Neutrophil (primary cell): ENCODE data around the gene CTNNA2.

ENCODE experiments used
- H3K27ac ChIP-seq: fragments of 200-600 bp; sonication (generic); 2 replicates; pipeline ENCODE4 v1.5.1; 2016; ENCODE audit warnings: mild to moderate bottlenecking, moderate library complexity
- H3K27me3 ChIP-seq: fragments of 200-600 bp; sonication (generic); 2 replicates; pipeline ENCODE4 v1.6.0; 2016; ENCODE audit warnings: mild to moderate bottlenecking
- H3K36me3 ChIP-seq: fragments of 200-600 bp; sonication (generic); 2 replicates; pipeline ENCODE4 v1.5.1; 2017
- H3K4me1 ChIP-seq, 2 experiments: fragments of 200-600 bp in 1 of 2; sonication (generic) in 1 of 2; 1 replicate in 1 of 2; 2 replicates in 1 of 2; pipeline versions ENCODE4 v1.5.1 to v1.6.1; 2013 to 2016; ENCODE audit warnings: low read depth in 1 of 2, low read length in 1 of 2, mild to moderate bottlenecking in 1 of 2, moderate library complexity in 1 of 2; ENCODE audit not compliant: control insufficient read depth in 1 of 2, insufficient read depth in 1 of 2
- H3K4me3 ChIP-seq, 2 experiments: fragments of 200-600 bp in 1 of 2; sonication (generic) in 1 of 2; 1 replicate in 1 of 2; 2 replicates in 1 of 2; pipeline ENCODE4 v1.5.1; 2013 to 2016; ENCODE audit warnings: low read depth in 1 of 2, low read length in 1 of 2, mild to moderate bottlenecking in 1 of 2, moderate library complexity in 1 of 2
- H3K9me3 ChIP-seq: fragments of 200-600 bp; sonication (generic); 2 replicates; pipeline ENCODE4 v1.5.1; 2016
- CTCF ChIP-seq: fragments of 200-600 bp; sonication (generic); IDR thresholded peaks from 2 replicates; pipeline ENCODE4 v1.5.1; 2016; ENCODE audit warnings: antibody characterized with exemption

CTNNA2 gene

DNA sequence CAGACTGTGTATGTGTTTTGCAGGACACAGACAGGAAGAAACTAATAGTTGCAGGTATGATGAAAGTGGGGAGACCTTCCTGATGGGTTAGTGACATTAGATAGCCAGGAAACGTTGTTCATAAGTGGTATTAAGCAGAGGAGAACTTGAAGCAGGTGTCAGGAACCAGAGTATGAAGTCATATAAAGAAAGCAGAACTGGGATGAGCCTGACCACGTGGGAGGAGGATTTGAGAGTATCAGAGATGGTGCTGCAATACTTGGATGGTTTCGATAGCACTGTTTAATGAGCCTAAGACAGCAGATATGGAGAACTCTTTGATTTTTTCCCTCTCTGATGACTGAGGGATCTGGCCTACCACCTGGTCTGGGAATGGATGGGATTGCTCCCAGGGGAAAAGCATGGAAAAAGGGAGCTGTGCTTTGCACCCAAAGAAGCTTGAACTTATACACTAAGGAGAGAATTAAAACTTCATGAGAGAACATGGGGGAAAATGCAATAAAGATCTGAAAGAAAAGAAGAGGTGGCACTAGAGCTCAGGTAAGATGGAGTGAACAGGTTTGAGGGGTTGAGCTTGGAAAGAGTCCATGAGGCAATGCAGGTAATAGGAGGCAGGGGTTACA, 1017.7 kb downstream of the CTNNA2 start:
- TF ChIP-seq CTCF, result no peak
- Histone ChIP-seq H3K4me1 (no peaks in the 10 kb centered on the region), H3K9me3 (no peaks in the 10 kb centered on the region), H3K4me3 (no peak overlapping the region), H3K36me3 (no peaks in the 10 kb centered on the region), H3K27ac (no peak overlapping the region), H3K27me3 (no peaks in the 10 kb centered on the region)

- H3K27me3 ChIP-seq, result no peaks in the 10 kb centered on the region
- no peak for TF ChIP-seq CTCF
- H3K4me1 ChIP-seq, result no peaks in the 10 kb centered on the region
- no peak overlapping the region for H3K27ac ChIP-seq
- H3K9me3 ChIP-seq, result no peaks in the 10 kb centered on the region
- H3K4me3 ChIP-seq, result no peak overlapping the region
- H3K36me3 ChIP-seq, result no peaks in the 10 kb centered on the region
Measured at GRCh38 chr2:80531319-80531718, 1018.5 kb downstream of the CTNNA2 start.

GRCh38 chr2:80545420-80546210, 1032.8 kb downstream of the CTNNA2 start:
- no peaks in the 10 kb centered on the region for H3K27me3 ChIP-seq
- no peak for TF ChIP-seq CTCF
- no peak overlapping the region for H3K4me3 ChIP-seq
- no peaks in the 10 kb centered on the region for H3K36me3 ChIP-seq
- no peaks in the 10 kb centered on the region for H3K4me1 ChIP-seq
- no peaks in the 10 kb centered on the region for H3K9me3 ChIP-seq
- no peak overlapping the region for H3K27ac ChIP-seq

DNA sequence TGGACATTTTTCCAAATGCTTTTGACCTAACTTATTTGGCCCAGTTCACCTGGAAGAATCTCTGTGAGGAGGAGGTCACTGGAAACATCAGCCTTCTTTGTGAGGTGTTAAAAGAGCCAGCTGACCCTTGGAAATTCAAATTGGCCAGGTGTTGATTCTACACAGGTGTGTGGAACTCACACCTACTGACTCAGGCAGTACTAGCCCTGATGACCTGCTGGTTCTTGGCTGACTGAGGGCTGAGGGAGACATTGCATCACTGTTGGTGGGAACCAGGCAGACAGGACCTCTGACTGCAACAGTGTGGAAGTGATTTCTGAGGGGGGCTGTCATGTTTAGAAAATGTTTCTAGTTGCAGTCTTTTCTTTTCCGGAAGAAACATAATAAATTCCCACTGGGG, 1033.9 kb downstream of the CTNNA2 start:
- no peak overlapping the region for H3K4me3 ChIP-seq
- H3K27ac ChIP-seq, result no peak overlapping the region
- H3K36me3 ChIP-seq, result no peaks in the 10 kb centered on the region
- no peak for TF ChIP-seq CTCF
- H3K27me3 ChIP-seq, result no peaks in the 10 kb centered on the region
- H3K9me3 ChIP-seq, result no peaks in the 10 kb centered on the region
- H3K4me1 ChIP-seq, result no peaks in the 10 kb centered on the region

DNA sequence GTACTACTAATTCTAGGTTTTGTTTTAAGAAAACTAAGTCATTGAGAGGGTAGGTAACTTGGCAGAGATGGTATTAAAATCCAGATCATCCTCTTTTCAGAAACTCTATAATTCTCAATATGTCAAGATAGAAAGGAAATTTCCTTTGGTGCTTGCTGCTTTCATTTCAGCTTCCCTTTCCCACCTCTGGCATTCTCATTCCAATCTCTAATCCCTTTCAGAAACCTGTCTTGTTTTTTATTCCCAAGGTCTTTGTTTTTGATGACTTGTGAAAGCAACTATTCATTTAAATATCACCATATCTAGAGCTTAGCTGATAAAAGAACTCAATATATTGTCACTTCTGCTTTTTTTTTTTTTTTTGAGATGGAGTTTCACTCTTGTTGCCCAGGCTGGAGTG, 1034.5 kb downstream of the CTNNA2 start:
- Histone ChIP-seq H3K9me3 (no peaks in the 10 kb centered on the region), H3K27ac (no peak overlapping the region), H3K27me3 (no peaks in the 10 kb centered on the region), H3K4me3 (no peak overlapping the region), H3K36me3 (no peaks in the 10 kb centered on the region), H3K4me1 (no peaks in the 10 kb centered on the region)
- TF ChIP-seq CTCF, result no peak
